HG03521 (cell line): ENCODE results near the gene HPS5.
"Not testable (repeated sequence)": the region's sequence is repeated elsewhere in the genome, so short reads cannot be mapped to it uniquely, and the experiment has no call there.

ENCODE experiments used
- ATAC-seq: cut with Tn5 transposase; IDR thresholded peaks from one replicate; pipeline ENCODE4 v1.9.1; 2021; ENCODE audit warnings: mild to moderate bottlenecking, moderate library complexity; ENCODE audit not compliant: unreplicated experiment

The HPS5 gene

GRCh38 chr11:18321969-18322711 lies at the start of gene HPS5, which contains the start of gene GTF2H1:
TSS of gene HPS5 (minus strand) at chr11:18322140. CDS start at chr11:18317858, 4,282 bp downstream.
TSS of gene GTF2H1 (plus strand) at chr11:18322567. CDS start at chr11:18333075, 10,508 bp downstream.
- ATAC-seq = peak; percentile 83

- no peak for ATAC-seq
Measured at GRCh38 chr11:18371279-18371678, 49.3 kb upstream of the HPS5 start.

GRCh38 chr11:18369398-18369797 lies 47.5 kb upstream of the HPS5 start:
- no peak for ATAC-seq

GRCh38 chr11:18368221-18368620 lies 46.3 kb upstream of the HPS5 start:
- ATAC-seq = no peak

GRCh38 chr11:18367431-18367830 lies 45.5 kb upstream of the HPS5 start:
- ATAC-seq = no peak

GRCh38 chr11:18366286-18366685 lies 44.3 kb upstream of the HPS5 start:
- ATAC-seq = no peak

GRCh38 chr11:18365741-18366140 lies 43.8 kb upstream of the HPS5 start:
- no peak for ATAC-seq

GRCh38 chr11:18364495-18365073 lies 42.6 kb upstream of the HPS5 start:
- ATAC-seq = no peak

GRCh38 chr11:18361154-18361553 lies 39.2 kb upstream of the HPS5 start:
- ATAC-seq = no peak

- ATAC-seq = no peak
Measured at GRCh38 chr11:18358646-18359045, 36.7 kb upstream of the HPS5 start.

- no peak for ATAC-seq
Measured at GRCh38 chr11:18352581-18352980, 30.6 kb upstream of the HPS5 start.

- no peak for ATAC-seq
Measured at GRCh38 chr11:18347471-18348125, 25.7 kb upstream of the HPS5 start.

GRCh38 chr11:18332891-18333290 lies 11.0 kb upstream of the HPS5 start:
- ATAC-seq = no peak

GRCh38 chr11:18332302-18332701 lies 10.4 kb upstream of the HPS5 start:
- ATAC-seq = no peak

GRCh38 chr11:18330921-18331320 lies 9.0 kb upstream of the HPS5 start:
- no peak for ATAC-seq

- no peak for ATAC-seq
Measured at GRCh38 chr11:18329196-18329870, 7.4 kb upstream of the HPS5 start.

GRCh38 chr11:18324381-18324780 lies 2.4 kb upstream of the HPS5 start:
- ATAC-seq = no peak

- ATAC-seq = not testable (repeated sequence)
Measured at GRCh38 chr11:18323881-18324280, 1.9 kb upstream of the HPS5 start.

GRCh38 chr11:18322818-18323570 lies 1.1 kb upstream of the HPS5 start:
- no peak for ATAC-seq

- ATAC-seq = peak; percentile 8
Measured at GRCh38 chr11:18321578-18321968, 367 bp downstream of the HPS5 start.

GRCh38 chr11:18320617-18321016 lies 1.3 kb downstream of the HPS5 start:
- ATAC-seq = no peak
